Liver (tissue), 9 donors: ENCODE data around the gene SAMD8. TPM values are rescaled to one million over a fixed set of nuclear protein-coding genes. Genes with fewer than 3 reads are reported as not detected.

Experiments
- DNase-seq: peaks from one replicate; pipeline ENCODE4 v3.0.0-alpha.2; 2017; ENCODE audit warnings: low spot score
- H3K27ac ChIP-seq, 2 donors: one replicate each; pipeline ENCODE4 v1.7.0; 2013; ENCODE audit warnings: inconsistent platforms in 2 of 2, low read length in 2 of 2, control low read depth in 1 of 2, low read depth in 1 of 2, mild to moderate bottlenecking in 1 of 2
- H3K27me3 ChIP-seq, 4 donors: one replicate each; pipeline versions ENCODE4 v1.6.1 to v1.7.0; 2013; ENCODE audit warnings: low read length in 3 of 4, inconsistent platforms in 1 of 4, mild to moderate bottlenecking in 1 of 4, moderate library complexity in 1 of 4; ENCODE audit not compliant: control insufficient read depth in 4 of 4, insufficient read depth in 4 of 4
- H3K36me3 ChIP-seq, 4 donors: one replicate each; pipeline versions ENCODE4 v1.6.1 to v1.7.0; 2013; ENCODE audit warnings: low read length in 3 of 4, mild to moderate bottlenecking in 3 of 4, low read depth in 1 of 4, moderate library complexity in 1 of 4; ENCODE audit not compliant: control insufficient read depth in 4 of 4, insufficient read depth in 3 of 4
- H3K4me1 ChIP-seq, 4 donors: one replicate each; pipeline versions ENCODE4 v1.6.1 to v1.7.0; 2013; ENCODE audit warnings: low read length in 3 of 4, mild to moderate bottlenecking in 3 of 4, moderate library complexity in 1 of 4; ENCODE audit not compliant: control insufficient read depth in 4 of 4, insufficient read depth in 4 of 4
- H3K4me3 ChIP-seq, 3 donors: one replicate each; pipeline versions ENCODE4 v1.6.1 to v1.7.0; 2013; ENCODE audit warnings: low read length in 3 of 3, control low read depth in 1 of 3, low read depth in 1 of 3, mild to moderate bottlenecking in 1 of 3
- H3K9ac ChIP-seq, 2 donors: one replicate each; pipeline ENCODE4 v1.7.0; 2013; ENCODE audit warnings: low read length in 2 of 2, mild to moderate bottlenecking in 2 of 2, moderate library complexity in 2 of 2, control low read depth in 1 of 2, low read depth in 1 of 2
- H3K9me3 ChIP-seq, 4 donors: one replicate each; pipeline versions ENCODE4 v1.6.1 to v1.7.0; 2013; ENCODE audit warnings: low read length in 3 of 4; ENCODE audit not compliant: control insufficient read depth in 4 of 4
- CTCF ChIP-seq: fragments of 150-350 bp; IDR thresholded peaks from 2 replicates; pipeline ENCODE4 v1.5.1; 2017; ENCODE audit warnings: improper control_type of control experiment, low read depth, low read length; ENCODE audit not compliant: missing input control
- FOXA2 ChIP-seq: IDR thresholded peaks from 2 replicates; pipeline ENCODE4 v1.6.1; 2016; ENCODE audit warnings: antibody characterized with exemption
- HNF4G ChIP-seq: IDR thresholded peaks from 2 replicates; pipeline ENCODE4 v1.6.1; 2016; ENCODE audit warnings: antibody characterized with exemption
- NR2F2 ChIP-seq: IDR thresholded peaks from 2 replicates; pipeline ENCODE4 v1.6.1; 2016; ENCODE audit warnings: antibody characterized with exemption
- RAD21 ChIP-seq, 2 donors: IDR thresholded peaks; 2 replicates each; pipeline ENCODE4 v1.6.1; 2016; ENCODE audit warnings: antibody characterized with exemption in 2 of 2, mild to moderate bottlenecking in 2 of 2
- REST ChIP-seq: IDR thresholded peaks from 2 replicates; pipeline ENCODE4 v1.6.1; 2016; ENCODE audit warnings: antibody characterized with exemption, mild to moderate bottlenecking
- RXRA ChIP-seq, 2 donors: IDR thresholded peaks; 2 replicates each; pipeline ENCODE4 v1.6.1; 2017 to 2018; ENCODE audit warnings: antibody characterized with exemption in 2 of 2, mild to moderate bottlenecking in 1 of 2
- SP1 ChIP-seq: IDR thresholded peaks from 2 replicates; pipeline ENCODE4 v1.6.1; 2018; ENCODE audit warnings: antibody characterized with exemption, mild to moderate bottlenecking
- ZBTB33 ChIP-seq: IDR thresholded peaks from 2 replicates; pipeline ENCODE4 v1.6.1; 2016; ENCODE audit warnings: antibody characterized with exemption
- WGBS: extraction: QIAGEN DNeasy Blood & Tissue Kit; methylation state at CpG from one replicate; pipeline ENCODE4 v1.1.7; 2013; 5-methylcytosine and 5-hydroxymethylcytosine counted together
- polyA plus RNA-seq, 2 donors: library from polyadenylated mRNA; stranded (reverse) in 1 of 2; unstranded in 1 of 2; fragments of 200-250 nt in 1 of 2; fragments of >200 nt in 1 of 2; fragmentation: Nextera tagmentation in 1 of 2; extraction: Ambion mirVana in 1 of 2; gene quantifications; one replicate each; pipeline versions ENCODE4 v1.2.1 to v1.2.3, GENCODE V29; 2013 to 2015
- total RNA-seq, 2 donors: library from RNA; depleted of rRNA; stranded (reverse); fragments of >200 nt; gene quantifications; one replicate each; pipeline ENCODE4 v1.2.3, GENCODE V29; 2014
- donor health status: healthy.
- donor health status: healthy.
- donor health status: healthy.
- donor health status: healthy.
- donor health status: healthy.

The SAMD8 gene
- total and polyA plus RNA-seq, 4 donors, result 2.8 to 10.3 (median 4.1) TPM

GRCh38 chr10:75166623-75166972 lies 55.1 kb downstream of the SAMD8 start:
- no peak for TF ChIP-seq REST
- no peak for TF ChIP-seq FOXA2
- TF ChIP-seq NR2F2, result no peak
- no peak for TF ChIP-seq RXRA (IDR thresholded peaks at IDR 0.05)
- Histone ChIP-seq H3K27ac (no peak overlapping the region), H3K9ac (no peak overlapping the region)

GRCh38 chr10:75168275-75168674 lies 56.8 kb downstream of the SAMD8 start:
- DNase-seq, result no peak
- Histone ChIP-seq H3K4me1 (no peaks in the 10 kb centered on the region), H3K4me3 (no peak overlapping the region), H3K27me3 (no peaks in the 10 kb centered on the region), H3K36me3 (peaks cover 0 to 5% (median 3%) of the 10 kb centered on the region in 4 donors), H3K9ac (no peak overlapping the region), H3K9me3 (no peaks in the 10 kb centered on the region), H3K27ac (no peak overlapping the region)
- WGBS, result 85% methylated on average over 6 of the region's 6 CpGs
- no peak for TF ChIP-seq NR2F2
- TF ChIP-seq HNF4G, result no peak

More at GRCh38 chr10:75166623-75166972, 55.1 kb downstream of the SAMD8 start:
- Histone ChIP-seq H3K9me3 (no peaks in the 10 kb centered on the region), H3K27me3 (no peaks in the 10 kb centered on the region), H3K36me3 (peaks cover 0 to 5% (median 3%) of the 10 kb centered on the region in 4 donors), H3K4me1 (no peaks in the 10 kb centered on the region), H3K4me3 (no peak overlapping the region)
- DNase-seq, result no peak
- 80% methylated on average over 1 of the region's 1 CpG for WGBS

GRCh38 chr10:75170215-75170614 lies 58.8 kb downstream of the SAMD8 start:
- Histone ChIP-seq H3K4me3 (no peak overlapping the region), H3K27me3 (no peaks in the 10 kb centered on the region), H3K9me3 (no peaks in the 10 kb centered on the region), H3K36me3 (peaks cover 0 to 3% (median 1%) of the 10 kb centered on the region in 4 donors), H3K9ac (no peak overlapping the region), H3K27ac (no peak overlapping the region), H3K4me1 (no peaks in the 10 kb centered on the region)
- DNase-seq, result no peak
- TF ChIP-seq ZBTB33, result no peak
- TF ChIP-seq RAD21 (IDR thresholded peaks at IDR 0.05), result no peak
- TF ChIP-seq CTCF, result no peak
- TF ChIP-seq FOXA2, result no peak
- no peak for TF ChIP-seq SP1
- WGBS, result 89% methylated on average over 1 of the region's 1 CpG
